Fibroblast of skin of left quadriceps (primary cell): ENCODE results near the gene FERD3L.
"Not testable (repeated sequence)": the region's sequence is repeated elsewhere in the genome, so short reads cannot be mapped to it uniquely, and the experiment has no call there.

ENCODE experiments used
- DNase-seq, 2 experiments: peaks; one replicate each; pipeline ENCODE4 v3.0.0-alpha.2; 2013; ENCODE audit warnings: low read depth in 2 of 2

The FERD3L gene, protein sequence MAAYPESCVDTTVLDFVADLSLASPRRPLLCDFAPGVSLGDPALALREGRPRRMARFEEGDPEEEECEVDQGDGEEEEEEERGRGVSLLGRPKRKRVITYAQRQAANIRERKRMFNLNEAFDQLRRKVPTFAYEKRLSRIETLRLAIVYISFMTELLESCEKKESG

GRCh38 chr7:19144661-19145433, at the start of gene FERD3L:
Gene FERD3L (minus strand): TSS chr7:19145421. CDS start chr7:19145362, 59 bp downstream.
- DNase-seq, result no peak

DNA sequence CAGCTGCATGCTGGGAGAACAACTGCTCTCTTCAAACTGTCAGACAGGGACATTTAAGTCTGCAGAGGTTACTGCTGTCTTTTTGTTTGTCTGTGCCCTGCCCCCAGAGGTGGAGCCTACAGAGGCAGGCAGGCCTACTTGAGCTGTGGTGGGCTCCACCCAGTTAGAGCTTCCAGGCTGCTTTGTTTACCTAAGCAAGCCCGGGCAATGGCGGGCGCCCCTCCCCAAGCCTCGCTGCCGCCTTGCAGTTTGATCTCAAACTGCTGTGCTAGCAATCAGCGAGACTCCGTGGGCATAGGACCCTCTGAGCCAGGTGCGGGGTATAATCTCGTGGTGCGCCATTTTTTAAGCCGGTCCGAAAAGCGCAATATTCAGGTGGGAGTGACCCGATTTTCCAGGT, 49.2 kb upstream of the FERD3L start:
- DNase-seq, result not testable (repeated sequence)

DNA sequence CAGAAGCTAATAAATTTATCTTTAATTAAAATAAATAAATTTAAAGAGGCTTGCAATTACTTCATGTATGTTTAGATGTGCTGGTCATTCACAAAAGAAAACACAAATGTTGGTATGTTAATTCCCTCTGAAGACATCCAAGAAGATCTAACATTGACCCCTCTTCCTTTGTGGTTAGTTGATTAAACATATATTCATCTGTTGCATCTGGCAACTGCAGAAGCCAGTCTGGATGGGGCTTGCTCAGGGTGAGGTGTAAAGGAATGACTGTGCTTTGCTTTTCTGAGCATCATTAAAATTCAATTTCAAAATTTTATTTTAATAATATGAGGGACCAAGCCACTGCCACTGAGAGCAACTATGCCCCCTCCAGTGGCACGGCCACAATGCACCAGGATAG, 36.4 kb upstream of the FERD3L start:
- no peak for DNase-seq

DNA sequence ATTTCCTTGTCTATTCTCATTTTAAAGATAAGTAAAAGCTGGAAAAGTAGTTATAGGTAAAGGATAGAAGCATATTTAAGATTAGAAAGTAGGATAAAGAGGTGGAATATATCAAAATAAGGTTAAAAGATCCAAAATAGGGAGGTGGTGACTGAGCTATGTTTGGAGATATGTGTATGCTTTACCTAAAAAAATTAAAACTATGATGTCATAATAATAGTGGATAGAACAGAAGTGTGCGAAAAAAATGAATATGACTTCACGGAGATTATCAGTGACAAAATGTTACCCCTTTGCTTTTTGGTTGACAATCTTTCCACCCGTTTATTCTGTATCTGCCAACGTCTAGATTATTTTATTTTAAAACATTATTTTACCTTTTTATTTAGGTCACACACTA, 33.4 kb upstream of the FERD3L start:
- DNase-seq, result no peak

DNA sequence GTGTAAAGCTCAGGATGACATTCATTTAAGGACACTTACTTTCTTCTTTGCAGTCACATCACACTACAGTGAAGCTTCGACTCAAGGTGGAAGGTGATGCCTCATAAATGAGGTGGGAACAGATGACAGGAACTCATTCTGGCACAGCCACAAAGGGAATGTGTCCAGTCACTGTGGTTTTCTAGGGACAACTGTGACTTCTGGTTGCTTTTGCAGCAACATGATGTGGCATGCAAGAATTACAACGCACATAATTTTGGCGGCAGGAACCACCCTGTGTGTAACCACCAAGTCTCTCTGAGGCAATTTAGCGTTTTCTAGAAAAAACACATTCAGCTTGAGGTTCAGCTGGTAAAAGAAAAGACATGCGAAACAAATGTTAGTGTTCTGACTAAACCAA, 32.0 kb upstream of the FERD3L start:
- no peak for DNase-seq

GRCh38 chr7:19175241-19175640, 30.0 kb upstream of the FERD3L start:
- no peak for DNase-seq

GRCh38 chr7:19161671-19162070, 16.4 kb upstream of the FERD3L start:
- no peak for DNase-seq

DNA sequence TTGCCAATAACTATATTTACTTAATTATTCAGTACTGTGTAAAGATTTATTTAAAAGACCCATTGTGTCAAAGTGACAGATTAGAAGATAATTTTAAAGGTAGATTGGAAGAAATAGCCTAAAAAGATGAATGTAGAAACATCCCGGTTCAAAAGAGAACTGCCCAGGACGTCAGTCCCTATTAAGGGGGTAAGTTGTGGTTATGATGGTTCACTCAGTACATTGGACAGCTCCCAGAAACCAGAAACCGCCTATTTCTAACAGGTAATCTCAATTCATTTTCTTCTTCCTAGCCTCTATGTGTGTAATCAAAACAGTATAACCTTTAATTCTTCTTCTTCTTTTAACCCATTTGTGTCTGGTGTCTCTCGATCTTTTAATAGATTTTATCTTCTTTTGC, 1.5 kb upstream of the FERD3L start:
- no peak for DNase-seq

DNA sequence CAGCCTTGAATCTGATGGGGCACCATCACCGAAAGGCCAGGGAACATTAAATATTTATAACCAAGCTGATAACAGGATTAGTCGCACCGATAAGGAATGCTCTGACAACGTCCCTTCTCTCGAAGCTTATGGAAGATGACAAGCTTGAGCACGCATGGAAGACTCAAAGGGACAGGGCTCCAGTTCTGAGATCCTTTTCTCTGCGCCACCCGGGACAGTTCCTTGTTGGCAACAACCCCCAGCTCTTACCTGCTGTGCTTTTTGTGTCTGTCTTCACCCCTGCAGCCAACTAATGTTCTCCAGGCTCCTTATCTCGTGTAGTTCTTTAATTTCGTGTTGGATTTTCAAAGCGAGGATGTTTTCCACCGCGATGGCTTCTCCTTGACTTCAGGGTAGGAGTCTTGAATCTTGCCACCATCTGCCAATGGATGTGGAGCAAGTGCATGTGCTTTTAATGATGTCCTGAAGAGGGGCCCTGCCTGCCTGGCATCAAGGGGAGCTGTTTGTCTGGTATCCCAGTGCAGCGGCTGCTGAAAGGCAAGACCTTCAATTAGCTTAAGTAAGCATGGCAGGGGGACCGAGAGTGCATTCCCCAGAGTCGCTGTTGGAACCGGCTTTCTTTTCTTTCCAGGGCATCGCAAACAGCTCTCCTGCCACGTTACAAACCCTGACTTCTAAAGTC, 354 bp upstream of the FERD3L start:
- no peak for DNase-seq

- no peak for DNase-seq
These were observed 1.2 kb downstream of the FERD3L start for GRCh38 chr7:19143881-19144574.

GRCh38 chr7:19139706-19140327, 5.4 kb downstream of the FERD3L start:
- no peak for DNase-seq

DNA sequence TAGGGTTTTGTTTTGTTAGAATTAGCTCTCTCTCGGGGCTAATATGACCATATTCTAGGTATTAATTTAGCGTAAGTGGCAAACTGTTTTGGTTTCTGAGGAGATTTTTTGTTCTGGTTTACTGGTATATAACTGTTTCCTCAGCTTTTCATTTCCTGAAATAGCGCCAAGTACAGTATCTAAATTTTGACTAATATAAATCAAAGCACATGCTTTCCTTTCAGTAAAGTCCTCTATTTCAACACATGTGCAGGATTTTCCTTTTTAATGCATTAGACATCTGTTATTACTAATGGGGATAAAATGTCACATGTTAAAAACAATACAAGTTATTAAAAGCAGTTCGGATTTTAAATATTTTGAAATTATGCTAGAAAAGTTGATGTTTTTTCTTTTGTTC, 11.3 kb downstream of the FERD3L start:
- peak; percentile 65 to 73 for DNase-seq

GRCh38 chr7:19133390-19133789, 11.8 kb downstream of the FERD3L start:
- no peak for DNase-seq

- no peak for DNase-seq
These were observed 16.4 kb downstream of the FERD3L start for GRCh38 chr7:19128856-19129255.

GRCh38 chr7:19121977-19122588, 23.1 kb downstream of the FERD3L start:
- DNase-seq, result no peak

GRCh38 chr7:19119870-19120486, 25.2 kb downstream of the FERD3L start:
- DNase-seq, result no peak

DNA sequence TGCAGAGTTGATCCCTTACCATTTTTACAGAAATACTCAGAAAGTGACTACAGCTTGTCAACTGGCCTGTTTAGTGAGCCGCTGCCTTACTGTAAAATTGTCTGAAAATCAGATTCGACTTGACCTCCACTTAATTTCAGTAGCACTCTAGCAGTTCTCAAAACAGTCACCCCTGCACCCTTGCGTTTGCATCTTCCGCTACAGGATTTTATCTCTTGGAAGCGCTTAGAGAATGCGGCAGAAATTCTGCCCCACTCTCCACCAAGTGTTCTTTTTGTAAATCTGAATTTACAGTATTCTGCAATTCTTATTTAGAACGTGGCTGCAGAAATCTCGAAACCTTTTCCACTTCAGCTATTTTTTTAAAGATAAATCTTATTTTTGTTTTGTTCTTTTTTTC, 25.8 kb downstream of the FERD3L start:
- DNase-seq, result no peak

- DNase-seq, result no peak
These were observed 26.4 kb downstream of the FERD3L start for GRCh38 chr7:19118636-19119371.

DNA sequence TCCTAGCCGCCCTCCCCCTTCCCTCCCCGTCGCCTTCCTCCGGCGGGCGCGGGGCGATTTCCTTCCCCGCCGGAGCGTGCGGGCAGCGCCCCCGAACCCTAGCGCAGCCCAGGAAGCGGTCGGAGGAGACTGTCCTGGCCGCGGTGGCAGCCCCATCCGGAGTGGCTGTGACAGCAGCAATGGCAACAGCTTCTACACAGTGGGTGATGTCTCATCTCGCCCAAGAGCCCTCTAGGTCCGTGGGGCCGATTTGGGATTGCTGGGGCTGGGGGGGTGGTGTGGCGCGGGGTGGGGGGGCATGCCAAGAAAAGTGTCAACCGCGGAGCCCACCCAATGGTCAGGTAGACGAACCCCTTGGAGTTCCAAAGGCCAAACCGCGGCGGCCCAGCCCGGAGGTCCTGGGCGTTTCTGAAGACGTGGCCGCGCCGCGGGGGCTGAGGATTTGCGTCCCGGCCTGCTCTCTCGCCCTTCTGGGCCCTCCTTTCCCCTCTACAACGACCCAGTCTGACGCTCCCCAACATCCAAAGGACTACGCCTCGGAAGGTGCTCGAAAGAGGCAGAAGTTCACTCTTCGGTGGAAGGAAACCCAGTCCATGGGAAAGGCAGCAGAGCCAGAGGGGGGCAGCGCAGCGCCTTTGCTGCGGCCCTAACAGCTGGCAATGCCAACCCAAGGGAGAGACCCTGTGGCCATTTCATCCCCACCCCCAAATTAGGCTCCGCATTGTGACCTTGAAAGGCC, 27.2 kb downstream of the FERD3L start:
- no peak for DNase-seq
